ENCODE data around the gene ATG5. TPM values are rescaled to one million over a fixed set of nuclear protein-coding genes. Genes with fewer than 3 reads are reported as not detected.

Gene ATG5
- total and polyA plus RNA-seq, 2 experiments from 2014 or later, result 35.4 to 42.8 TPM

DNA sequence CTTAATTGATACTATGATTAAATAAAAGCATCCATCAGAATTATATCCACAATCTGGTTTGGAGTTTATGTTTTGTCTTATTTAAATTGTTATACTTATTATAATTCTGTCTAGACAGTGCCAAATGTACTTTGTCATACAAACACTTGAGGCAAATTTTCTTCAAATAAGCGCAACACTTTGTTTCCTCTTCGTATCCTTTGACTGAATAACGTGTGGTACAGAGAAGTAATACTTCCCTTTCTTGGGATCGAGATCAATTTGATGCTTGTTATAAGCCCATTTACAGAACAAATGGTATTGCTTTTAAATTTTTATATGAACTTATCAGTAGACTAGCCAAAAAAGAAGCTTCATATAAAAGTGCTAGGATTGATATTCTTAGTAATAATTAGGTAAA is 111.0 kb downstream of the ATG5 start:
- 82% methylated on average over 4 of the region's 4 CpGs for WGBS (ENCODE audit: low lambda C conversion rate, missing lambda C conversion rate)
- Histone ChIP-seq H3K9me3 (ENCODE audit: low read depth) (no peaks in the 10 kb centered on the region), H3K27me3 (no peaks in the 10 kb centered on the region), H3K4me3 (no peak overlapping the region), H3K9me2 (replicated peaks; ENCODE audit: insufficient read depth) (no peaks in the 10 kb centered on the region), H3K36me3 (replicated peaks; ENCODE audit: insufficient read depth, low read depth) (no peaks in the 10 kb centered on the region), H3K4me2 (no peak overlapping the region), H3K27ac (no peak overlapping the region), H3K79me2 (no peaks in the 10 kb centered on the region), H3K4me1 (ENCODE audit: insufficient read depth) (no peaks in the 10 kb centered on the region), H2AFZ (no peak overlapping the region), H4K20me1 (ENCODE audit: insufficient read depth, poor library complexity, severe bottlenecking) (no peaks in the 10 kb centered on the region)
- TF ChIP-seq EZH2 (IDR thresholded peaks at IDR 0.05; ENCODE audit: borderline replicate concordance) (no peak), EZH2phosphoT487 (IDR thresholded peaks at IDR 0.05; ENCODE audit: low read depth, severe bottlenecking, unreplicated experiment) (no peak)
- TF ChIP-seq, protein P1, sequence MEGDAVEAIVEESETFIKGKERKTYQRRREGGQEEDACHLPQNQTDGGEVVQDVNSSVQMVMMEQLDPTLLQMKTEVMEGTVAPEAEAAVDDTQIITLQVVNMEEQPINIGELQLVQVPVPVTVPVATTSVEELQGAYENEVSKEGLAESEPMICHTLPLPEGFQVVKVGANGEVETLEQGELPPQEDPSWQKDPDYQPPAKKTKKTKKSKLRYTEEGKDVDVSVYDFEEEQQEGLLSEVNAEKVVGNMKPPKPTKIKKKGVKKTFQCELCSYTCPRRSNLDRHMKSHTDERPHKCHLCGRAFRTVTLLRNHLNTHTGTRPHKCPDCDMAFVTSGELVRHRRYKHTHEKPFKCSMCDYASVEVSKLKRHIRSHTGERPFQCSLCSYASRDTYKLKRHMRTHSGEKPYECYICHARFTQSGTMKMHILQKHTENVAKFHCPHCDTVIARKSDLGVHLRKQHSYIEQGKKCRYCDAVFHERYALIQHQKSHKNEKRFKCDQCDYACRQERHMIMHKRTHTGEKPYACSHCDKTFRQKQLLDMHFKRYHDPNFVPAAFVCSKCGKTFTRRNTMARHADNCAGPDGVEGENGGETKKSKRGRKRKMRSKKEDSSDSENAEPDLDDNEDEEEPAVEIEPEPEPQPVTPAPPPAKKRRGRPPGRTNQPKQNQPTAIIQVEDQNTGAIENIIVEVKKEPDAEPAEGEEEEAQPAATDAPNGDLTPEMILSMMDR (IDR thresholded peaks at IDR 0.05; ENCODE audit: poor library complexity), result no peak
- DNase-seq (ENCODE audit: low spot score), result no peak

DNA sequence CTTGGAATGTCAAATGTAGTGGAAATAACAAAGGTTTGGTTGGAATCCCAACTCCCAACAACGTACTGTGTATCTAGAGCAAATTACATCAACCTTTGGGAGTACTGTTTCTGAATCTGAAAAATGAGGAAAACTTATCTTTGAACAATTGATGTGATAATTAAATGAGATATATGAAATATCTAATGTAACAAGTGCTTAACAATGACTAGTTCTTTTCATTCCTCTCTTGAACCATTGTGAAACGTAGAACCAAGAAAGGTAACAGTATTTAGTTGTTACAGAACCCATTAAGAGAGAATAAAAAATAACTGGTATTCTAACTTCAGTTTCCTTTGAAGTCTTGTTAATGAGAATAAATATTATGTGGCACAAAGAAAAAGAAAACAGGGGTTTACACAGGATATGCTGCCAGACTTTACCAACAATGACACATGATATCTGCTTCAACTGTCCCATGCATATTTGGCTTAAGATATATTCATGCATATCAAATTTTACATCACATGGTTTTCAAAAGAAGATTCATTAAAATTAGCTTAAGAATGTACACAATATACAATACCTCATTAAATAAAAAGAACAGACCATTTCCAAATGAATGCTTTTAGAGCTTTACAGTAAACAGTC is 111.8 kb downstream of the ATG5 start:
- H4K20me1 ChIP-seq (ENCODE audit: insufficient read depth, poor library complexity, severe bottlenecking), result no peaks in the 10 kb centered on the region
- H3K36me3 ChIP-seq (replicated peaks; ENCODE audit: insufficient read depth, low read depth), result no peaks in the 10 kb centered on the region
- WGBS (ENCODE audit: low lambda C conversion rate, missing lambda C conversion rate), result 91% methylated on average over 2 of the region's 2 CpGs
- no peak overlapping the region for H2AFZ ChIP-seq
- no peak for DNase-seq (ENCODE audit: low spot score)
- H3K4me3 ChIP-seq, result no peak overlapping the region
- H3K9me2 ChIP-seq (replicated peaks; ENCODE audit: insufficient read depth), result no peaks in the 10 kb centered on the region
- no peak overlapping the region for H3K4me2 ChIP-seq
- no peak for TF ChIP-seq EZH2phosphoT487 (IDR thresholded peaks at IDR 0.05; ENCODE audit: low read depth, severe bottlenecking, unreplicated experiment)
- no peak for TF ChIP-seq EZH2 (IDR thresholded peaks at IDR 0.05; ENCODE audit: borderline replicate concordance)
- TF ChIP-seq, protein P1 (IDR thresholded peaks at IDR 0.05; ENCODE audit: poor library complexity), result no peak
- peaks cover under 1% of the 10 kb centered on the region for H3K79me2 ChIP-seq
- H3K4me1 ChIP-seq (ENCODE audit: insufficient read depth), result no peaks in the 10 kb centered on the region
- no peaks in the 10 kb centered on the region for H3K9me3 ChIP-seq (ENCODE audit: low read depth)
- no peaks in the 10 kb centered on the region for H3K27me3 ChIP-seq
- no peak overlapping the region for H3K27ac ChIP-seq

DNA sequence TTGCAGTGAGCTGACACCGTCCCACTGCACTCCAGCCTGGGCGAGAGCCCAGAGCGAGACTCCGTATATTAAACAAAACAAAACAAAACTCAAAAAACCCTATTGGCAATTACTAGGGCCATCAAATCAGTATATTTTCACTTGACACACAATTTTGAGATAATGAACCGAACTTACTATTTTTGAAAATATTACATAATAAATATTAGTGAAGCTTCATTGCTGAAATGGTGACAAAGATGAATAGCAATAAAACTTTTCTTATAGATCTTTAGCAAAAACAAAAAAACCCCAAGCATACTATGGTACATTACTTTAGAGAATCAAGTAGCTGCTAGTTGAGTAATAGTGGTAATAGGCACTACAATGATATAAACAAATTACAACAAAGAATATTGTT is 113.0 kb downstream of the ATG5 start:
- no peaks in the 10 kb centered on the region for H3K36me3 ChIP-seq (replicated peaks; ENCODE audit: insufficient read depth, low read depth)
- 98% methylated on average over 5 of the region's 5 CpGs for WGBS (ENCODE audit: low lambda C conversion rate, missing lambda C conversion rate)
- no peaks in the 10 kb centered on the region for H3K9me2 ChIP-seq (replicated peaks; ENCODE audit: insufficient read depth)
- H4K20me1 ChIP-seq (ENCODE audit: insufficient read depth, poor library complexity, severe bottlenecking), result no peaks in the 10 kb centered on the region
- TF ChIP-seq EZH2phosphoT487 (IDR thresholded peaks at IDR 0.05; ENCODE audit: low read depth, severe bottlenecking, unreplicated experiment) (no peak), EZH2 (IDR thresholded peaks at IDR 0.05; ENCODE audit: borderline replicate concordance) (no peak)
- TF ChIP-seq, protein P1 (IDR thresholded peaks at IDR 0.05; ENCODE audit: poor library complexity), result no peak
- H2AFZ ChIP-seq, result no peak overlapping the region
- H3K4me3 ChIP-seq, result no peak overlapping the region
- no peak overlapping the region for H3K27ac ChIP-seq
- H3K9me3 ChIP-seq (ENCODE audit: low read depth), result no peaks in the 10 kb centered on the region
- DNase-seq (ENCODE audit: low spot score), result no peak
- H3K27me3 ChIP-seq, result no peaks in the 10 kb centered on the region
- H3K4me1 ChIP-seq (ENCODE audit: insufficient read depth), result no peaks in the 10 kb centered on the region
- no peak overlapping the region for H3K4me2 ChIP-seq
- H3K79me2 ChIP-seq, result peaks cover 7% of the 10 kb centered on the region
